ENCODE measurements around the gene VSIG10L. TPM values are rescaled to one million over a fixed set of nuclear protein-coding genes. Genes with fewer than 3 reads are reported as not detected.

VSIG10L gene
- total RNA-seq, 1 donor: 0.72 TPM

- H3K4me2 ChIP-seq (ENCODE audit: insufficient read depth, low read length): peak overlapping the region; percentile 95
- no peaks in the 10 kb centered on the region for H3K27me3 ChIP-seq (ENCODE audit: insufficient read depth, low read length)
- no peaks in the 10 kb centered on the region for H3K36me3 ChIP-seq (ENCODE audit: insufficient read depth, low read length)
- no peaks in the 10 kb centered on the region for H3K9me3 ChIP-seq (ENCODE audit: low read depth, low read length)
- H3K4me3 ChIP-seq (ENCODE audit: insufficient read depth, low read length): peak overlapping the region; percentile 83
- peaks cover 9% of the 10 kb centered on the region for H3K4me1 ChIP-seq (ENCODE audit: insufficient read depth, low read length)
- H3K27ac ChIP-seq (ENCODE audit: low read depth, low read length): no peak overlapping the region
- no peak for TF ChIP-seq CTCF (IDR thresholded peaks at IDR 0.05; ENCODE audit: extremely low read depth, low read depth, low read length)
- H4K20me1 ChIP-seq (ENCODE audit: insufficient read depth, low read length): no peaks in the 10 kb centered on the region
- no peaks in the 10 kb centered on the region for H3K79me2 ChIP-seq (ENCODE audit: insufficient read depth, low read length)
- H2AFZ ChIP-seq (ENCODE audit: low read length): peak overlapping the region; percentile 80
- no peak for DNase-seq (ENCODE audit: insufficient read length, low spot score, missing footprints)
Observed at GRCh38 chr19:51339313-51339686, 2.6 kb downstream of the VSIG10L start.

- peaks cover 9% of the 10 kb centered on the region for H3K4me1 ChIP-seq (ENCODE audit: insufficient read depth, low read length)
- H3K27ac ChIP-seq (ENCODE audit: low read depth, low read length): no peak overlapping the region
- no peaks in the 10 kb centered on the region for H3K9me3 ChIP-seq (ENCODE audit: low read depth, low read length)
- H3K4me2 ChIP-seq (ENCODE audit: insufficient read depth, low read length): peak overlapping the region; percentile 95
- H3K36me3 ChIP-seq (ENCODE audit: insufficient read depth, low read length): no peaks in the 10 kb centered on the region
- H3K79me2 ChIP-seq (ENCODE audit: insufficient read depth, low read length): no peaks in the 10 kb centered on the region
- peak; percentile 98 for DNase-seq (ENCODE audit: insufficient read length, low spot score, missing footprints)
- H4K20me1 ChIP-seq (ENCODE audit: insufficient read depth, low read length): no peaks in the 10 kb centered on the region
- peak; percentile 62 for TF ChIP-seq CTCF (IDR thresholded peaks at IDR 0.05; ENCODE audit: extremely low read depth, low read depth, low read length)
- no peaks in the 10 kb centered on the region for H3K27me3 ChIP-seq (ENCODE audit: insufficient read depth, low read length)
- H3K4me3 ChIP-seq (ENCODE audit: insufficient read depth, low read length): peak overlapping the region; percentile 83
- peak overlapping the region; percentile 80 for H2AFZ ChIP-seq (ENCODE audit: low read length)
Observed at GRCh38 chr19:51338563-51339312, 3.2 kb downstream of the VSIG10L start.

GRCh38 chr19:51337861-51338562 lies 3.9 kb downstream of the VSIG10L start:
- Histone ChIP-seq H3K4me3 (ENCODE audit: insufficient read depth, low read length) (no peak overlapping the region), H3K4me2 (ENCODE audit: insufficient read depth, low read length) (no peak overlapping the region)

More at GRCh38 chr19:51337861-51338562, 3.9 kb downstream of the VSIG10L start:
- no peak for TF ChIP-seq CTCF (IDR thresholded peaks at IDR 0.05; ENCODE audit: extremely low read depth, low read depth, low read length)
- Histone ChIP-seq H3K36me3 (ENCODE audit: insufficient read depth, low read length) (no peaks in the 10 kb centered on the region), H3K9me3 (ENCODE audit: low read depth, low read length) (no peaks in the 10 kb centered on the region), H3K79me2 (ENCODE audit: insufficient read depth, low read length) (no peaks in the 10 kb centered on the region), H2AFZ (ENCODE audit: low read length) (no peak overlapping the region), H3K27ac (ENCODE audit: low read depth, low read length) (no peak overlapping the region), H4K20me1 (ENCODE audit: insufficient read depth, low read length) (no peaks in the 10 kb centered on the region), H3K27me3 (ENCODE audit: insufficient read depth, low read length) (no peaks in the 10 kb centered on the region), H3K4me1 (ENCODE audit: insufficient read depth, low read length) (peaks cover 9% of the 10 kb centered on the region)
- DNase-seq (ENCODE audit: insufficient read length, low spot score, missing footprints): peak; percentile 34
